ENCODE results near the gene SMARCA1. TPM values are rescaled to one million over a fixed set of nuclear protein-coding genes. Genes with fewer than 3 reads are reported as not detected.

The SMARCA1 gene
- total and polyA plus RNA-seq, 2 experiments from 2014 or later: 66.7 to 119 TPM

GRCh38 chrX:129510331-129510730 lies 13.0 kb downstream of the SMARCA1 start:
- no peak overlapping the region for H2AFZ ChIP-seq
- H3K27ac ChIP-seq: no peak overlapping the region
- no peaks in the 10 kb centered on the region for H3K27me3 ChIP-seq
- H3K4me1 ChIP-seq (ENCODE audit: insufficient read depth): no peaks in the 10 kb centered on the region
- H3K4me3 ChIP-seq: no peak overlapping the region
- WGBS (ENCODE audit: low lambda C conversion rate, missing lambda C conversion rate): 69% methylated on average over 7 of the region's 7 CpGs
- no peaks in the 10 kb centered on the region for H4K20me1 ChIP-seq (ENCODE audit: insufficient read depth, poor library complexity, severe bottlenecking)
- peaks cover 3% of the 10 kb centered on the region for H3K79me2 ChIP-seq
- H3K9me3 ChIP-seq (ENCODE audit: low read depth): no peaks in the 10 kb centered on the region
- H3K9me2 ChIP-seq (replicated peaks; ENCODE audit: insufficient read depth): no peaks in the 10 kb centered on the region
- DNase-seq (ENCODE audit: low spot score): no peak
- H3K4me2 ChIP-seq: no peak overlapping the region
- TF ChIP-seq CTCF (IDR thresholded peaks at IDR 0.05; ENCODE audit: poor library complexity) (no peak), EZH2 (IDR thresholded peaks at IDR 0.05; ENCODE audit: borderline replicate concordance) (no peak), EZH2phosphoT487 (IDR thresholded peaks at IDR 0.05; ENCODE audit: low read depth, severe bottlenecking, unreplicated experiment) (no peak)
- peaks cover 4% of the 10 kb centered on the region for H3K36me3 ChIP-seq (replicated peaks; ENCODE audit: insufficient read depth, low read depth)

- Histone ChIP-seq H3K4me2 (no peak overlapping the region), H3K27ac (no peak overlapping the region), H3K4me1 (ENCODE audit: insufficient read depth) (no peaks in the 10 kb centered on the region), H3K4me3 (no peak overlapping the region), H4K20me1 (ENCODE audit: insufficient read depth, poor library complexity, severe bottlenecking) (no peaks in the 10 kb centered on the region), H3K36me3 (replicated peaks; ENCODE audit: insufficient read depth, low read depth) (no peaks in the 10 kb centered on the region), H3K9me3 (ENCODE audit: low read depth) (no peaks in the 10 kb centered on the region), H3K79me2 (no peaks in the 10 kb centered on the region), H2AFZ (no peak overlapping the region), H3K27me3 (no peaks in the 10 kb centered on the region), H3K9me2 (replicated peaks; ENCODE audit: insufficient read depth) (no peaks in the 10 kb centered on the region)
- WGBS (ENCODE audit: low lambda C conversion rate, missing lambda C conversion rate): 75% methylated on average over 3 of the region's 3 CpGs
- DNase-seq (ENCODE audit: low spot score): no peak
- TF ChIP-seq EZH2 (IDR thresholded peaks at IDR 0.05; ENCODE audit: borderline replicate concordance) (no peak), EZH2phosphoT487 (IDR thresholded peaks at IDR 0.05; ENCODE audit: low read depth, severe bottlenecking, unreplicated experiment) (no peak), CTCF (IDR thresholded peaks at IDR 0.05; ENCODE audit: poor library complexity) (no peak)
Measured at GRCh38 chrX:129497146-129497843, 26.0 kb downstream of the SMARCA1 start.

- Histone ChIP-seq H3K4me2 (no peak overlapping the region), H3K4me1 (ENCODE audit: insufficient read depth) (no peaks in the 10 kb centered on the region), H3K27me3 (no peaks in the 10 kb centered on the region), H3K9me2 (replicated peaks; ENCODE audit: insufficient read depth) (no peaks in the 10 kb centered on the region), H4K20me1 (ENCODE audit: insufficient read depth, poor library complexity, severe bottlenecking) (no peaks in the 10 kb centered on the region), H2AFZ (no peak overlapping the region), H3K79me2 (no peaks in the 10 kb centered on the region), H3K4me3 (no peak overlapping the region), H3K9me3 (ENCODE audit: low read depth) (no peaks in the 10 kb centered on the region), H3K36me3 (replicated peaks; ENCODE audit: insufficient read depth, low read depth) (no peaks in the 10 kb centered on the region), H3K27ac (no peak overlapping the region)
- 76% methylated on average over 6 of the region's 6 CpGs for WGBS (ENCODE audit: low lambda C conversion rate, missing lambda C conversion rate)
- TF ChIP-seq CTCF (IDR thresholded peaks at IDR 0.05; ENCODE audit: poor library complexity) (no peak), EZH2phosphoT487 (IDR thresholded peaks at IDR 0.05; ENCODE audit: low read depth, severe bottlenecking, unreplicated experiment) (no peak), EZH2 (IDR thresholded peaks at IDR 0.05; ENCODE audit: borderline replicate concordance) (no peak)
- DNase-seq (ENCODE audit: low spot score): no peak
Measured at GRCh38 chrX:129496625-129497024, 26.7 kb downstream of the SMARCA1 start.

All from hepatocyte (in vitro differentiated cells).